Dermis blood vessel endothelial cell (primary cell): ENCODE results near the gene SLC6A9. TPM values are rescaled to one million over a fixed set of nuclear protein-coding genes. Genes with fewer than 3 reads are reported as not detected.
A peak's percentile ranks its signal among the peaks of the same experiment; 100 is the strongest.

ENCODE experiments used
- DNase-seq: peaks from one replicate; pipeline ENCODE4 v3.0.0; 2010
- total RNA-seq: library from RNA; depleted of rRNA; stranded (reverse); fragments of >200 nt; gene quantifications from 2 replicates; pipeline ENCODE4 v1.2.3, GENCODE V29; 2014

The SLC6A9 gene
- total RNA-seq, 1 donor from 2014 or later = not detected

- DNase-seq = no peak
These were observed 49.6 kb downstream of the SLC6A9 start for GRCh38 chr1:43981636-43982035.

DNA sequence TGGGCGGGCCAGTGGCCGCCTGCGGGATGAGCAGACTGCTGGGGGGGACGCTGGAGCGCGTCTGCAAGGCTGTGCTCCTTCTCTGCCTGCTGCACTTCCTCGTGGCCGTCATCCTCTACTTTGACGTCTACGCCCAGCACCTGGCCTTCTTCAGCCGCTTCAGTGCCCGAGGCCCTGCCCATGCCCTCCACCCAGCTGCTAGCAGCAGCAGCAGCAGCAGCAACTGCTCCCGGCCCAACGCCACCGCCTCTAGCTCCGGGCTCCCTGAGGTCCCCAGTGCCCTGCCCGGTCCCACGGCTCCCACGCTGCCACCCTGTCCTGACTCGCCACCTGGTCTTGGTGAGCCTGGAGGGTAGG lies 50.1 kb downstream of the SLC6A9 start:
- no peak for DNase-seq

DNA sequence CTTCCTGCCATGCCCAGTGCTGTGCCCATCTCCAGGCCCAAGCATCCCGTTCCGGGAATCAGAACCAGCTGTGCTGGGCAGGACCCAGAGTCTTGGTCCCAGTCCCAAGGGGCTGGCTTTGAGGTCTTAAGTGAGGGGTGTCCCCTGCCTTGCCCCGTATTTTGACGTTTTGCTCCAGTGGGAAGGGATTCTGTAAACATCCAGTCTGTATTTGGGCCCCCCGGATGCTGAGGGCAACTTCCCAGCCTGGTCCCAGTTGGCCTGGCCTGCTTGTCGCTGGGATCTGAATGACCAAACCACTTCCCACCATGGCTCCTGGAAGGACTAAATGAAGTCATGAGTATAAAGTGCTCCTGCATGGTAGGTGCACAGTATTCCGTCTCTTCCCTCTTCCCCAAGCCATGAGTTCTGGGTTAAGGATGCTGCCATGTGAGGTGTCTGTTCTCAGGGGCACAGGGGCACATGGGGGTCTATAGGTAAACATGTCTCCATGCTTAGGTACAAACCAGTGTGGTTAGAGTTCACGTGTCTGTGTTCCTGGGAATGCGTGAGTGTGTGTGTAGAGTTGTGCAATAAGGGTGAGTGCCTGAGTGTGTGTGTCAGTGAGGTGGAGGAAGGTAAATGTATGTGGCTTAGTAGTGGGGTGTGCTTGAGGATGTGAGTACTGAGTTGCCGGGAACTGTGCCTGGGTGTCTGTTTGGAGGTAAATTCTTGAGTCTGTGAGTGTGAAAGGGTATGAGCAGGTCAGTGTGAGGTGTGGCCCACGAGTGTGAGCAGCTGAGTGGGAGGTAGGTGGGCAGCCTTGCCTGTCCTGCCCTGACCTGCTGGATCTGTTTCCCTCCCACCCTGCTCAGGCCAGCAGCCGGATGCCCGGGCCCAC lies 50.8 kb downstream of the SLC6A9 start:
- DNase-seq = no peak

- peak; percentile 43 for DNase-seq
These were observed 51.6 kb downstream of the SLC6A9 start for GRCh38 chr1:43979528-43980254.

GRCh38 chr1:43979261-43979527 lies 52.1 kb downstream of the SLC6A9 start:
- no peak for DNase-seq

GRCh38 chr1:43978551-43979260 lies 52.6 kb downstream of the SLC6A9 start, which contains the start of gene B4GALT2:
Gene B4GALT2 (plus strand): TSS chr1:43979210. CDS start chr1:43981161, 1,951 bp downstream.
- peak; percentile 53 for DNase-seq

DNA sequence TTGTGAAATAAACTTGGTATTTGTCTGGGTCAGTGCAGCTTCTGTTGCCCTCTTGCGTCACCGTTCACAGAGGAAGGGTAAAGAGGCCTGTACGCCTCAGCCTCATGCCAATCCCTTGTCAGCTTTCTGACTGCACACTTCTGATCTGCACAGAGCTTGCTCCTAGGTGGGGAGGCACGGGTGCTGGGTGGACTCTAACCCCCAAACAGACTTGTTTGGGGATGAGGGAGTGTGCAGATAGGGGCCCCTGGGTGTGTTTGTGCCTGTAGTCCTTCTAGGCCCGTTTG lies 53.1 kb downstream of the SLC6A9 start:
- DNase-seq = no peak

DNA sequence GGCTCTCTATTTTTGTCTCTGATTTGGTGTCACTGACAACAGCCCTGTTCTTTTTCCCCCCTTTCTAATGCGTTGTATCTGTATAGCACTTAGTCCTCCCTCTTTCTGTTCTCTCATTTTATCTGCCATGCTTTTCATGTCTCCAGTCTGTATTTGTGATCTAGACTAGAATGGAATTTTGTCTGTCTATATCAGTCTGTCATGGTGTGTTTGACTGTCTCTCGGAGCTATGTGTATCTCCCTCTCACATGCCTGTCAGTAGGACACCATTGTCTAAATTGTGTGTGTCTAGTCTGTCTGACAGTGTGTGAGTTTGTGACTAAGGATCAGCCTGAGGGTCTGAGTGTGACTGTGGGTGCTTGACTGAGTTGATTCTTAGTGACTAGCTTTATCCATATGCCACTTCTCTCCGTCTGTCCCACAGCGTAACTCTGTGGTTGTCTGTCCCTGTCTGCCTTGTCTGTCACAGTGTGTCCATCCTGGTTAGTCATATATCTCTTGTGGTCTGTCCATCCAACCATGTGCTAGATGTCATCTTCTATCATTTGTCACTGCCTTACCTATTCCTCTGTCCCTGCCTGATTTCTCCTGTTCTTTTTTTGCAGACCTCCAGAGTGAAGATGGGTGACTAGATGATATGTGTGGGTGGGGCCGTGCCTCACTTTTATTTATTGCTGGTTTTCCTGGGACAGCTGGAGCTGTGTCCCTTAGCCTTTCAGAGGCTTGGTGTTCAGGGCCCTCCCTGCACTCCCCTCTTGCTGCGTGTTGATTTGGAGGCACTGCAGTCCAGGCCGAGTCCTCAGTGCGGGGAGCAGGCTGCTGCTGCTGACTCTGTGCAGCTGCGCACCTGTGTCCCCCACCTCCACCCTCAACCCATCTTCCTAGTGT lies 53.6 kb downstream of the SLC6A9 start:
- no peak for DNase-seq

DNA sequence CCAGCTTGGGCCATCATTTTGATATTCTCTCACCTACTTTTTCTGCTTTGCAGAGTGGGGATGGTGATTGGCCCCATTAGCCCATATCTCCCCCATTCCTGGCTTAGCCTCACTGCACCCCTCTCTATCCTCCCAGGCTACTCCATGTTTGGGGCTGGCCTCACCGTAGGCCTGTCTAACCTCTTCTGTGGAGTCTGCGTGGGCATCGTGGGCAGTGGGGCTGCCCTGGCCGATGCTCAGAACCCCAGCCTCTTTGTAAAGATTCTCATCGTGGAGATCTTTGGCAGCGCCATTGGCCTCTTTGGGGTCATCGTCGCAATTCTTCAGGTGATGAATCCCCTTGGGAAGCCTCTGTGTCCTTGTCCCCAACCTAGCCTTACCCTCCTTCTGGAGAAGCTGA lies 54.4 kb downstream of the SLC6A9 start:
- no peak for DNase-seq

DNA sequence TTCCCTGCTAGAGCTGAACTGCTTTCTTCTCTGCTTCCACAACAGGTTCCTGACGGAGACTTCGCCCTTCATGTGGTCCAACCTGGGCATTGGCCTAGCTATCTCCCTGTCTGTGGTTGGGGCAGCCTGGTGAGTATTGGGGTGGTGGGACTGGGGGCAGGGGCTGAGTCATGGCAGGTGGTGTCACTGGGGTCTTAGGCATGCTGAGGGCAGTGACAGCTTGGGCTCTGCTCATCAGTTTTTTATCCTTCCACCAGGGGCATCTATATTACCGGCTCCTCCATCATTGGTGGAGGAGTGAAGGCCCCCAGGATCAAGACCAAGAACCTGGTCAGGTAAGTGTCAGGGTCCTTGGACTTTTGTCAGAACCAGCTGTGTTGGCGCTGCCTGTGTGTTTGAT lies 55.2 kb downstream of the SLC6A9 start:
- DNase-seq = no peak

GRCh38 chr1:43975249-43975961 lies 55.9 kb downstream of the SLC6A9 start:
- peak; percentile 41 for DNase-seq

GRCh38 chr1:43974443-43975248 lies 56.6 kb downstream of the SLC6A9 start, which contains the start of gene ATP6V0B:
Gene ATP6V0B (plus strand): TSS chr1:43974960. CDS start chr1:43975041, 81 bp downstream.
- DNase-seq = peak; percentile 97

GRCh38 chr1:43973981-43974442 lies 57.2 kb downstream of the SLC6A9 start:
- DNase-seq = peak; percentile 36

GRCh38 chr1:43971336-43971980 lies 59.8 kb downstream of the SLC6A9 start:
- no peak for DNase-seq

DNA sequence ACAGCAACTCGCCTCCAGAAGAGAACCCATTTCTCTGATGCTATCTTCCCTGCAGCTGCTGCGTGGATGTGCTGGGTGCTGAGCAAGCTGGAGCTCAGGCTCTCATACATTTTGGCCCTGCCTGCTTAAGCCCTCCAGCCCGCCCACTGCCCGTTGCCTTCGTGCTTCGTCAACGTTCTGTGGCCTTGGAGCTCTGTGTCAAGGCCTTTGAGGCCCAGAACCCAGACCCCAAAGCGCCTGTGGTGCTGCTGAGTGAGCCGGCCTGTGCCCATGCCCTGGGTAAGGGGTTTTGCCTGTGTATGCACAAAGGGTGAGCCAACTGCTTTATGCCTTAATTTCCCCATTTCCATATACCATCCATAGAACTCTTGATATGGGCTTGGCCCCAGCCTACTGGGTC lies 60.4 kb downstream of the SLC6A9 start:
- no peak for DNase-seq

- DNase-seq = no peak
These were observed 60.8 kb downstream of the SLC6A9 start for GRCh38 chr1:43970502-43970901.

- peak; percentile 98 for DNase-seq
These were observed 61.4 kb downstream of the SLC6A9 start, which contains the start of gene DPH2 for GRCh38 chr1:43969746-43970466. Gene DPH2 (plus strand): TSS chr1:43970010. CDS start chr1:43970176, 166 bp downstream.

DNA sequence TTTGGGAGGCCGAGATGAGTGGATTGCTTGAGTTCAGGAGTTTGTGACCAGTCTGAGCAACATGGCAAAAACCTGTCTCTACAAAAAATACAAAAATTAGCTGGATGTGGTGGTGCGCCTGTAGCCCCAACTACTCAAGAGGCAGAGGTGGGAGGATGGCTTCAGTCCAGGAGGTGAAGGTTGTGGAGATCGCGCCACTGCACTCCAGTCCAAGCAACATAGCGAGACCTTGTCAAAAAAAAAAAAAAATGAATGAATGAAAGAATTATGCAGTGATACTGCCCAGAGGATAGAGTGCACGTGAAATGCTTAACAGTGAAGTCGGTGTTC lies 61.9 kb downstream of the SLC6A9 start:
- no peak for DNase-seq

DNA sequence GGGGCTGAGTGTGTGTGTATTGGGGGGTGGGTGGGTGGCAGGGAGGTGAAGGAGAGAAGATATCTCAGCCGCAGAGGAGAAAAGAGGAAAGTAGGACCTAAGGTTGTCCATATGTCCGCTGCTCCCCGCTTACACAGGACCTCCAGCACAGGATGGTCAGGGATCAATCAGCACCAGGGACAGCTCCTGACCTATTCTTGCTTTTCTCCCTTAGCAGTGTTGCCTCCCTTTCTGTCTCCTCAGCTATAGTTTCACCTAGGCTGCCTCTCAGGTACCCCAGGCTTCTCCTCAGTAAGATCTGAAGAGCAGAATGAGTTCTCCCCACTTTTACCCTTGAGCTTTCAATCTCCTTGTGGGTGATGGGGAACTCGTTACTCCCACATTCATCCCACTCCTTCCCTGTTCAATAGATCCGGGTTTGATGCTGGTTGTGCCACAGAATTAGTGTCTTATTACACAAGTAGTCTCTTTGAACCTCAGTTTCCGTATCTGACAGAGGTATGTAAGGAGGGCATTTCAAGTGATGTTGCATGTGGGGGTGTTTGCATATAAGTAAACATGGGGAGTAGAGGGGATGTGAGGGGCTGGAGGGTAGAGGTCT lies 62.8 kb downstream of the SLC6A9 start:
- DNase-seq = peak; percentile 61
